HCT116 (cell line): Measurements from ENCODE around the gene SEMA5A. TPM values are rescaled to one million over a fixed set of nuclear protein-coding genes. Genes with fewer than 3 reads are reported as not detected.

Experiments
- ATAC-seq: fragments of 200-7000 bp; cut with Tn5 transposase; 2 replicates; pipeline ENCODE4 v1.9.1; 2020; ENCODE audit warnings: mild to moderate bottlenecking, moderate library complexity
- BruUV-seq: library from RNA; stranded (reverse); fragments of 400-500 nt; replicated peaks from 2 replicates; lab custom pipeline; 2021; lab: Mats Ljungman, UMichigan
- CTCF ChIA-PET: fragments of 300-600 bp; sonication (Branson Sonifier 250); formaldehyde crosslinking; loops from one replicate; lab custom pipeline; 2021; ENCODE audit warnings: antibody characterized with exemption; lab: Charles Lee
- POLR2A ChIA-PET: fragments of 300-600, 350-600 bp; sonication (Branson Sonifier 250); formaldehyde crosslinking; loops from one replicate; lab custom pipeline; 2021; ENCODE audit warnings: antibody characterized with exemption; lab: Charles Lee
- RAD21 ChIA-PET, 2 experiments: fragments of 300-600 bp; sonication (Branson Sonifier 250); formaldehyde crosslinking; loops; one replicate each; lab custom pipeline; 2023; ENCODE audit warnings: low total read pairs in 2 of 2; ENCODE audit not compliant: uncharacterized antibody in 2 of 2, unreplicated experiment in 2 of 2, low non-redundant PET in 1 of 2; lab: Charles Lee
- DNase-seq: peaks from one replicate; pipeline ENCODE4 v3.0.0-alpha.2; 2010; ENCODE audit warnings: low read depth, low spot score
- H2AFZ ChIP-seq: fragments of 200-600 bp; shearing (Covaris generic), sonication (generic); 2 replicates; pipeline ENCODE4 v1.6.1; 2017; ENCODE audit warnings: low read depth, mixed run types, mixed read lengths, antibody characterized with exemption, low read length; ENCODE audit not compliant: poor library complexity, severe bottlenecking
- H3K27ac ChIP-seq: 2 replicates; pipeline ENCODE4 v1.5.1; 2012; ENCODE audit warnings: low read depth, low read length
- H3K27me3 ChIP-seq: fragments of 200-600 bp; sonication (generic); 2 replicates; pipeline ENCODE4 v1.6.1; 2016; ENCODE audit warnings: mixed run types, low read length, mixed read lengths; ENCODE audit not compliant: insufficient read depth
- H3K36me3 ChIP-seq, 2 experiments: fragments of 200-500 bp in 1 of 2; fragments of 200-600 bp in 1 of 2; sonication (Bioruptor generic) in 1 of 2; sonication (generic) in 1 of 2; 2 replicates each; pipeline versions ENCODE4 v1.5.1 to v1.6.1; 2014 to 2016; ENCODE audit warnings: low read length in 2 of 2, inconsistent platforms in 1 of 2, mixed read lengths in 1 of 2, mixed run types in 1 of 2; ENCODE audit not compliant: insufficient read depth in 2 of 2, control insufficient read depth in 1 of 2
- H3K4me1 ChIP-seq, 2 experiments: fragments of 200-600 bp in 1 of 2; sonication (generic) in 1 of 2; 2 replicates each; pipeline versions ENCODE4 v1.5.1 to v1.6.1; 2012 to 2017; ENCODE audit warnings: low read length in 2 of 2, inconsistent platforms in 1 of 2, mild to moderate bottlenecking in 1 of 2, mixed read lengths in 1 of 2, mixed run types in 1 of 2, moderate library complexity in 1 of 2; ENCODE audit not compliant: insufficient read depth in 2 of 2, control insufficient read depth in 1 of 2
- H3K4me2 ChIP-seq: fragments of 200-600 bp; sonication (generic); 2 replicates; pipeline ENCODE4 v1.6.1; 2017; ENCODE audit warnings: mixed run types, low read length, mixed read lengths
- H3K4me3 ChIP-seq, 2 experiments: fragments of 200-600 bp in 1 of 2; sonication (generic) in 1 of 2; replicated peaks in 1 of 2; 2 replicates each; pipeline ENCODE4 v1.5.1; 2011 to 2016; ENCODE audit warnings: low read length in 2 of 2, control low read depth in 1 of 2, low read depth in 1 of 2, mild to moderate bottlenecking in 1 of 2, mixed read lengths in 1 of 2, mixed run types in 1 of 2
- H3K79me2 ChIP-seq: fragments of 200-600 bp; sonication (generic); 2 replicates; pipeline ENCODE4 v1.6.1; 2017; ENCODE audit warnings: mild to moderate bottlenecking, mixed run types, low read length, moderate library complexity, mixed read lengths; ENCODE audit not compliant: insufficient read depth
- H3K9ac ChIP-seq: fragments of 200-600 bp; sonication (generic); 2 replicates; pipeline ENCODE4 v1.6.1; 2016; ENCODE audit warnings: low read length, mixed read lengths
- H3K9me2 ChIP-seq: fragments of 200-600 bp; sonication (generic), shearing (Covaris generic); 2 replicates; pipeline ENCODE4 v1.6.1; 2017; ENCODE audit warnings: mixed run types, mild to moderate bottlenecking, moderate library complexity; ENCODE audit not compliant: insufficient read depth
- H3K9me3 ChIP-seq, 2 experiments: fragments of 200-500 bp in 1 of 2; fragments of 200-600 bp in 1 of 2; sonication (Bioruptor generic) in 1 of 2; sonication (generic) in 1 of 2; 2 replicates each; pipeline ENCODE4 v1.6.1; 2014 to 2017; ENCODE audit warnings: low read length in 2 of 2, mixed read lengths in 2 of 2, inconsistent platforms in 1 of 2, low read depth in 1 of 2, mild to moderate bottlenecking in 1 of 2, mixed run types in 1 of 2, moderate library complexity in 1 of 2; ENCODE audit not compliant: control insufficient read depth in 1 of 2, insufficient read depth in 1 of 2
- H4K20me1 ChIP-seq: fragments of 200-600 bp; sonication (generic), shearing (Covaris generic); 2 replicates; pipeline ENCODE4 v1.6.1; 2017; ENCODE audit warnings: mixed run types, mild to moderate bottlenecking, moderate library complexity; ENCODE audit not compliant: insufficient read depth
- CEBPB ChIP-seq: IDR thresholded peaks from 2 replicates; pipeline ENCODE4 v1.6.1; 2012; ENCODE audit warnings: low read depth
- EZH2 ChIP-seq: fragments of 200-600 bp; sonication (generic); IDR thresholded peaks from 2 replicates; pipeline ENCODE4 v1.6.1; 2017; ENCODE audit warnings: antibody characterized with exemption, mixed run types
- FOSL1 ChIP-seq: IDR thresholded peaks from 2 replicates; pipeline ENCODE4 v1.6.1; 2012; ENCODE audit warnings: low read depth
- POLR2A ChIP-seq: IDR thresholded peaks from 2 replicates; pipeline ENCODE4 v1.7.0; 2011; ENCODE audit warnings: borderline replicate concordance; ENCODE audit not compliant: insufficient read depth, insufficient read length; ENCODE audit errors: extremely low read depth
- POLR2AphosphoS5 ChIP-seq: IDR thresholded peaks from 2 replicates; pipeline ENCODE4 v1.6.1; 2011; ENCODE audit warnings: mild to moderate bottlenecking, low read depth, low read length, moderate library complexity
- RAD21 ChIP-seq: IDR thresholded peaks from 2 replicates; pipeline ENCODE4 v1.6.1; 2012; ENCODE audit warnings: low read depth, mild to moderate bottlenecking
- SIN3A ChIP-seq: IDR thresholded peaks from 2 replicates; pipeline ENCODE4 v1.6.1; 2012; ENCODE audit warnings: low read depth
- TCF7L2 ChIP-seq: IDR thresholded peaks from 2 replicates; pipeline ENCODE4 v1.7.0; 2011; ENCODE audit warnings: borderline replicate concordance, inconsistent platforms; ENCODE audit not compliant: insufficient read depth, insufficient read length; ENCODE audit errors: extremely low read depth
- YY1 ChIP-seq: IDR thresholded peaks from 2 replicates; pipeline ENCODE4 v1.6.1; 2011; ENCODE audit warnings: low read length, low read depth, moderate library complexity, mild to moderate bottlenecking; ENCODE audit not compliant: insufficient replicate concordance; ENCODE audit errors: extremely low read depth
- ZFX ChIP-seq: fragments of 450-650 bp; IDR thresholded peaks from 2 replicates; pipeline ENCODE4 v1.6.1; 2017
- ZNF274 ChIP-seq: fragments of 200-500 bp; sonication (Bioruptor generic); IDR thresholded peaks from 2 replicates; pipeline ENCODE4 v1.6.1; 2014; ENCODE audit warnings: mild to moderate bottlenecking, low read depth, low read length, inconsistent platforms
- intact Hi-C: fragments of 100-400 bp; cut with micrococcal nuclease; formaldehyde crosslinking; loops from 2 replicates; pipeline ENCODE4 v1.10.0; 2022
- total RNA-seq: library from RNA; stranded (reverse); gene quantifications from one replicate; pipeline ENCODE4 v1.2.1, GENCODE V29; 2021; ENCODE audit not compliant: unreplicated experiment
- TF ChIP-seq, protein P1 (sequence below): IDR thresholded peaks from 2 replicates; pipeline ENCODE4 v1.6.1; 2011; ENCODE audit warnings: mild to moderate bottlenecking, low read length, moderate library complexity; ENCODE audit not compliant: insufficient replicate concordance; ENCODE audit errors: extremely low read depth
- TF ChIP-seq, protein P2 (sequence below): IDR thresholded peaks from 2 replicates; pipeline ENCODE4 v1.6.1; 2012
- TF ChIP-seq, protein P3 (sequence below), 3 experiments: fragments of 200-600 bp in 1 of 3; sonication (generic) in 1 of 3; IDR thresholded peaks in 2 of 3; conservative IDR thresholded peaks in 1 of 3; 2 replicates each; pipeline ENCODE4 v1.5.1; 2012 to 2017; ENCODE audit warnings: low read depth in 2 of 3, low read length in 2 of 3, antibody characterized with exemption in 1 of 3, borderline replicate concordance in 1 of 3, control low read depth in 1 of 3, mild to moderate bottlenecking in 1 of 3, mixed read lengths in 1 of 3, mixed run types in 1 of 3, moderate library complexity in 1 of 3; ENCODE audit not compliant: insufficient read depth in 1 of 3

The SEMA5A gene
- total RNA-seq, 1 experiment from 2014 or later, result 0.02 TPM

DNA sequence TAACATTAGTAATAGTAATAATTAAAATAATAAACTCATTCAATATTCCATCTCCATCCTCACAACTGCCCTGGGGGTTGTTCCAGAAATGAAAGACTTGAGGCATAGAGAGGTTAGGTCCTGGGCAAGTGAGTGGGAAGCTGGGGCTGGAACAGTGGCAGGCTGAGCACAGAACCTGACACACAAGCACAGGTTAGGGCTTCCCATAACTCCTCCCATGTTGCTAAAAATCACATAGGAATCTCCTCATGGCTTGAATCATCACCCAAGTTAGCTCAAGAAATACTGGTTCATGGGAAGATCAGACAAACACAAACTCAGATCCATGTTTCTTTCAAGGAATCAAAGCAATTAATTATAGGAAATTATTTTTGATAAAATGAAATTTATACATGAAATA is 487.7 kb downstream of the SEMA5A start:
- Histone ChIP-seq H3K4me1 (no peaks in the 10 kb centered on the region), H3K9me2 (no peaks in the 10 kb centered on the region), H3K36me3 (no peaks in the 10 kb centered on the region), H3K9me3 (peaks cover 5 to 36% of the 10 kb centered on the region in 2 experiments; a peak in 2 of 4 replicates), H3K27me3 (no peaks in the 10 kb centered on the region), H3K79me2 (no peaks in the 10 kb centered on the region), H3K4me2 (no peak overlapping the region), H3K9ac (no peak overlapping the region), H2AFZ (no peak overlapping the region), H3K27ac (no peak overlapping the region), H3K4me3 (no peak overlapping the region), H4K20me1 (no peaks in the 10 kb centered on the region)
- DNase-seq (no peak), ATAC-seq (no peak)
- ChIA-PET POLR2A (no interaction called here), CTCF (no interaction called here), RAD21 (no interaction called here)
- no TSS peak for BruUV-seq
- TF ChIP-seq SIN3A, result no peak
- intact Hi-C loops, result no loop called here

DNA sequence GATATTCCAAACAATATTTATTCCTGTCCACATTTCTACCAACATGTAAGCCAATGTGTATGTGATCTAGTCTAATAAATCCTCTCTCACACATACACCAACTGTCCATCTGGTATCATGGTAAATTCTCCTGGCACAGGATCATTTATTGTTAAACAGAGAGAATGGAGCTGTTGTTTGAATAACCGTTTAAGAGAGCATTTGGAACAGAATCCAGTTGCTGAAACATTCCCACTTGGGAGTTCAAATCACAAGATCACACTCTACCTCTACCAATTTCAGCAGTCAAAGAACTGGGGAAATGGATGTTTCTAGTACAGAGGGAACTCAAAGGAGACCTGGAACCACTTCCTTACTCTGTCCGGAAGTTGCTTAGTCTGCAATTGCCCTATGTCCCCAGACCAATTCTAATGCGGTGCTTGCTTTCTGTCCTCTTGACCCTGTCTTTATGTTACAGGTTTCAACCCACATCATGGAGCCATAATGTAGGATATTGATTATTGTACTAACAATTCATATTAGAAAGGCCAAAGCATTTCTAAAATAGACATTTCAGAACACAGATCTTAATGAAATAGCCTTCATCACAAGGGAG is 488.4 kb downstream of the SEMA5A start:
- RAD21 ChIA-PET, result no interaction called here
- peaks cover 7 to 32% of the 10 kb centered on the region in 2 experiments; a peak in 2 of 4 replicates for H3K9me3 ChIP-seq
- DNase-seq, result no peak
- intact Hi-C loops, result no loop called here
- H3K9ac ChIP-seq, result no peak overlapping the region
- no peak overlapping the region for H3K27ac ChIP-seq
- no peak for TF ChIP-seq POLR2AphosphoS5
- no peak for TF ChIP-seq ZNF274
- TF ChIP-seq RAD21, result no peak
- no peak for TF ChIP-seq SIN3A
- no peak for TF ChIP-seq TCF7L2
- TF ChIP-seq, protein P1, sequence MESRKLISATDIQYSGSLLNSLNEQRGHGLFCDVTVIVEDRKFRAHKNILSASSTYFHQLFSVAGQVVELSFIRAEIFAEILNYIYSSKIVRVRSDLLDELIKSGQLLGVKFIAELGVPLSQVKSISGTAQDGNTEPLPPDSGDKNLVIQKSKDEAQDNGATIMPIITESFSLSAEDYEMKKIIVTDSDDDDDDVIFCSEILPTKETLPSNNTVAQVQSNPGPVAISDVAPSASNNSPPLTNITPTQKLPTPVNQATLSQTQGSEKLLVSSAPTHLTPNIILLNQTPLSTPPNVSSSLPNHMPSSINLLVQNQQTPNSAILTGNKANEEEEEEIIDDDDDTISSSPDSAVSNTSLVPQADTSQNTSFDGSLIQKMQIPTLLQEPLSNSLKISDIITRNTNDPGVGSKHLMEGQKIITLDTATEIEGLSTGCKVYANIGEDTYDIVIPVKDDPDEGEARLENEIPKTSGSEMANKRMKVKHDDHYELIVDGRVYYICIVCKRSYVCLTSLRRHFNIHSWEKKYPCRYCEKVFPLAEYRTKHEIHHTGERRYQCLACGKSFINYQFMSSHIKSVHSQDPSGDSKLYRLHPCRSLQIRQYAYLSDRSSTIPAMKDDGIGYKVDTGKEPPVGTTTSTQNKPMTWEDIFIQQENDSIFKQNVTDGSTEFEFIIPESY, result no peak
- TF ChIP-seq, protein P2, sequence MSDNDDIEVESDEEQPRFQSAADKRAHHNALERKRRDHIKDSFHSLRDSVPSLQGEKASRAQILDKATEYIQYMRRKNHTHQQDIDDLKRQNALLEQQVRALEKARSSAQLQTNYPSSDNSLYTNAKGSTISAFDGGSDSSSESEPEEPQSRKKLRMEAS, result no peak
- TF ChIP-seq YY1, result no peak
- TF ChIP-seq, protein P3, sequence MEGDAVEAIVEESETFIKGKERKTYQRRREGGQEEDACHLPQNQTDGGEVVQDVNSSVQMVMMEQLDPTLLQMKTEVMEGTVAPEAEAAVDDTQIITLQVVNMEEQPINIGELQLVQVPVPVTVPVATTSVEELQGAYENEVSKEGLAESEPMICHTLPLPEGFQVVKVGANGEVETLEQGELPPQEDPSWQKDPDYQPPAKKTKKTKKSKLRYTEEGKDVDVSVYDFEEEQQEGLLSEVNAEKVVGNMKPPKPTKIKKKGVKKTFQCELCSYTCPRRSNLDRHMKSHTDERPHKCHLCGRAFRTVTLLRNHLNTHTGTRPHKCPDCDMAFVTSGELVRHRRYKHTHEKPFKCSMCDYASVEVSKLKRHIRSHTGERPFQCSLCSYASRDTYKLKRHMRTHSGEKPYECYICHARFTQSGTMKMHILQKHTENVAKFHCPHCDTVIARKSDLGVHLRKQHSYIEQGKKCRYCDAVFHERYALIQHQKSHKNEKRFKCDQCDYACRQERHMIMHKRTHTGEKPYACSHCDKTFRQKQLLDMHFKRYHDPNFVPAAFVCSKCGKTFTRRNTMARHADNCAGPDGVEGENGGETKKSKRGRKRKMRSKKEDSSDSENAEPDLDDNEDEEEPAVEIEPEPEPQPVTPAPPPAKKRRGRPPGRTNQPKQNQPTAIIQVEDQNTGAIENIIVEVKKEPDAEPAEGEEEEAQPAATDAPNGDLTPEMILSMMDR (IDR thresholded peaks at IDR 0.05 in 2 of 3, conservative IDR thresholded peaks at IDR 0.05 in 1 of 3; ENCODE audit: borderline replicate concordance in 1 of 3, insufficient read depth in 1 of 3, low read depth in 2 of 3, low read length in 2 of 3), result no peak
- no peak for TF ChIP-seq POLR2A
- TF ChIP-seq ZFX, result no peak
- TF ChIP-seq FOSL1, result no peak
- no peak for TF ChIP-seq CEBPB
- no peak for TF ChIP-seq EZH2
- TF ChIP-seq, all 23 proteins: peak for 0
- Histone ChIP-seq H3K4me3 (no peak overlapping the region), H3K27me3 (no peaks in the 10 kb centered on the region), H4K20me1 (no peaks in the 10 kb centered on the region), H3K4me1 (no peaks in the 10 kb centered on the region), H3K9me2 (no peaks in the 10 kb centered on the region), H2AFZ (no peak overlapping the region), H3K36me3 (no peaks in the 10 kb centered on the region), H3K79me2 (no peaks in the 10 kb centered on the region), H3K4me2 (no peak overlapping the region)
- ATAC-seq, result no peak
- BruUV-seq, result no TSS peak
- ChIA-PET POLR2A (no interaction called here), CTCF (no interaction called here)
